ENCODE results near the gene MAP2K6. TPM values are rescaled to one million over a fixed set of nuclear protein-coding genes. Genes with fewer than 3 reads are reported as not detected.

The MAP2K6 gene
- total and polyA plus RNA-seq, 10 of the 15 experiments (the other 5 are each of a cell fraction or from before 2014, with no cell fraction given), result 15.6 to 70.3 (median 22.9) TPM

DNA sequence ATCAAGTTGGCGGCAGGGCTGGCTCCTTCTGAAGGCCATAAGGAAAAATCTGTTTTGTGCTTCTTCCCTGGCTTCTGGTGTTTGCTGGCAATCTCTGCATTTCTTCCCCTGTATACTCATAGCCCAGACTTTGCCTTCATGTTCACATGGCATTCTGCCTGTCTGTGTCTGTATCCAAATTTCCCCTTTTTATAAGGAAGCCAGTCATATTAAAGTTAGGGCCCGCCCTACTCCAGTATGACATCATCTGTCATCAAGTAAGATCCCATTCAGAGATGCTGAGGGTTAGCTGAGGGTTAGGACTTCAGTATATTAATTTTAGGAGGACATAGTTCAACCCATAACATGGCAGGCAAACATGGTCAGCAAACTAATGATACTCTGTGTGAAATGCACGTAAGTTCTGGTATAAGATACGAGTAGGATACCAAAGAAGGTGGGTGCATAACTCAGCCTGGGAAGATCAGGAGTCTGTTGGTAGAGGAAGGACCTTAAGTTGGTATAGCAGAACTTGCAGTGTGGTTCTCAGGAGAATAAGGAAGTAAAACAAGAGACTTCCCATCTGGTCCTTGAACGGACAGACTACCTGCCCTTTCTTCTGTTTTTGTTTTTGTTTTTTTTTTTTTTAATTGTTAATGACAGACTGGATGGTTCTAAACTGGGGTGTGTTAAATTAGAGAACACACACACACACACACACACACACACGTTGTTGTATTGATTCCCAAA lies 13.9 kb downstream of the MAP2K6 start:
- ATAC-seq (peak; percentile 32), DNase-seq (ENCODE audit: low read depth, low spot score) (no peak), FAIRE-seq (peak; percentile 52)
- Histone ChIP-seq H3K9me3 (replicated peaks; ENCODE audit: control insufficient read depth, insufficient read depth, low read length) (no peaks in the 10 kb centered on the region; the same call in 2 of the 3 replicates), H3K4me2 (ENCODE audit: control insufficient read depth, insufficient read depth) (peak overlapping the region; percentile 39; the same call in 1 of the 2 replicates), H3K4me3 (no peak overlapping the region), H3K4me1 (ENCODE audit: control insufficient read depth, insufficient read depth, low read length) (peaks cover 18% of the 10 kb centered on the region), H4K20me1 (ENCODE audit: control insufficient read depth, insufficient read depth) (no peaks in the 10 kb centered on the region), H3K27me3 (replicated peaks in 1 of 2; ENCODE audit: control insufficient read depth in 2 of 2, insufficient read depth in 2 of 2, low read length in 1 of 2) (no peaks in the 10 kb centered on the region), H2AFZ (ENCODE audit: control insufficient read depth, low read depth, low read length) (peak overlapping the region; percentile 65), H3K27ac (ENCODE audit: control insufficient read depth, insufficient read depth) (0 out of 2 replicates have a peak overlapping the region, but pooled peaks have one; percentile 24), H3K36me3 (ENCODE audit: control insufficient read depth in 2 of 2, insufficient read depth in 2 of 2, low read length in 1 of 2) (no peaks in the 10 kb centered on the region), H3K79me2 (ENCODE audit: control insufficient read depth, insufficient read depth, low read length) (peaks cover 2% of the 10 kb centered on the region; the same call in 1 of the 2 replicates), H3K9ac (ENCODE audit: control insufficient read depth, insufficient read depth, low read length) (no peak overlapping the region)
- intact Hi-C loops (cut with micrococcal nuclease; ENCODE audit: unreplicated experiment), result no loop called here
- ChIA-PET RAD21 (ENCODE audit: unreplicated experiment) (interaction anchor here (1.1 kb wide), 1 partner anchor 13 kb away, joined by 3 read pairs; the partner anchor contains the start of gene MAP2K6), POLR2A (no interaction called here), CTCF (interaction anchor here (1.4 kb wide), 1 partner anchor 9 kb away, joined by 5 read pairs; no protein-coding TSS in a partner anchor), SMC1A (ENCODE audit: uncharacterized antibody, unreplicated experiment) (interaction anchor here (1.4 kb wide), 1 partner anchor 18 kb away, joined by 3 read pairs; no protein-coding TSS in a partner anchor)
- 50% methylated on average over 6 of the region's 6 CpGs for WGBS (ENCODE audit: insufficient coverage, insufficient replicate concordance, low lambda C conversion rate, missing lambda C conversion rate)
- no peak for TF ChIP-seq SMC3 (IDR thresholded peaks at IDR 0.05; ENCODE audit: borderline replicate concordance, low read length)
- 0 out of 2 replicates have a peak, but pooled peaks have one; percentile 13 for TF ChIP-seq ZNF384 (IDR thresholded peaks at IDR 0.05; ENCODE audit: borderline replicate concordance, low read depth, low read length)
- TF ChIP-seq GABPA (IDR thresholded peaks at IDR 0.05; ENCODE audit: low read depth), result no peak
- TF ChIP-seq ATF7 (IDR thresholded peaks at IDR 0.05; ENCODE audit: low read depth), result 0 out of 2 replicates have a peak, but pooled peaks have one; percentile 20
- TF ChIP-seq, protein P1, sequence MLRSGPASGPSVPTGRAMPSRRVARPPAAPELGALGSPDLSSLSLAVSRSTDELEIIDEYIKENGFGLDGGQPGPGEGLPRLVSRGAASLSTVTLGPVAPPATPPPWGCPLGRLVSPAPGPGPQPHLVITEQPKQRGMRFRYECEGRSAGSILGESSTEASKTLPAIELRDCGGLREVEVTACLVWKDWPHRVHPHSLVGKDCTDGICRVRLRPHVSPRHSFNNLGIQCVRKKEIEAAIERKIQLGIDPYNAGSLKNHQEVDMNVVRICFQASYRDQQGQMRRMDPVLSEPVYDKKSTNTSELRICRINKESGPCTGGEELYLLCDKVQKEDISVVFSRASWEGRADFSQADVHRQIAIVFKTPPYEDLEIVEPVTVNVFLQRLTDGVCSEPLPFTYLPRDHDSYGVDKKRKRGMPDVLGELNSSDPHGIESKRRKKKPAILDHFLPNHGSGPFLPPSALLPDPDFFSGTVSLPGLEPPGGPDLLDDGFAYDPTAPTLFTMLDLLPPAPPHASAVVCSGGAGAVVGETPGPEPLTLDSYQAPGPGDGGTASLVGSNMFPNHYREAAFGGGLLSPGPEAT (IDR thresholded peaks at IDR 0.05; ENCODE audit: low read depth), result no peak
- BruUV-seq (replicated peaks), result no TSS peak
- in situ Hi-C loops (cut with MboI), result no loop called here
